DND-41 (cell line): ENCODE results near the gene EDDM3A.

ENCODE experiments used
- CTCF ChIP-seq: IDR thresholded peaks from 2 replicates; pipeline ENCODE4 v1.5.1; 2012; ENCODE audit warnings: borderline replicate concordance, low read length, moderate library complexity, mild to moderate bottlenecking; ENCODE audit not compliant: poor library complexity, severe bottlenecking; ENCODE audit errors: extremely low read depth
- EZH2 ChIP-seq: IDR thresholded peaks from 3 replicates; pipeline ENCODE4 v1.6.1; 2012; ENCODE audit warnings: borderline replicate concordance, low read depth, mild to moderate bottlenecking, moderate library complexity, low read length, inconsistent platforms; ENCODE audit not compliant: severe bottlenecking

GRCh38 chr14:20768593-20768892 lies 22.9 kb downstream of the EDDM3A start:
- TF ChIP-seq CTCF (no peak), EZH2 (no peak)
